NOMO-1 (cell line): ENCODE measurements around the gene VEGFB.
A peak's percentile ranks its signal among the peaks of the same experiment; 100 is the strongest.
"Not testable (repeated sequence)": the region's sequence is repeated elsewhere in the genome, so short reads cannot be mapped to it uniquely, and the experiment has no call there.

Source experiments
- DNase-seq, 2 experiments: peaks; one replicate each; lab custom pipeline; 2025; ENCODE audit not compliant: unreplicated experiment in 2 of 2; lab: John Stamatoyannopoulos, UW

Gene VEGFB

GRCh38 chr11:64245797-64246620 lies 11.6 kb downstream of the VEGFB start:
- peak; percentile 38 to 41 for DNase-seq

- DNase-seq, result not testable (repeated sequence)
These were observed 12.2 kb downstream of the VEGFB start for GRCh38 chr11:64246621-64246870.

GRCh38 chr11:64246871-64247728 lies 12.7 kb downstream of the VEGFB start, which contains the start of gene PPP1R14B:
Gene PPP1R14B (minus strand): TSS chr11:64246943. CDS start chr11:64246673, 270 bp downstream.
- peak; percentile 70 to 92 for DNase-seq

- no peak for DNase-seq
These were observed 13.5 kb downstream of the VEGFB start for GRCh38 chr11:64247729-64248531.

GRCh38 chr11:64248578-64248977 lies 14.2 kb downstream of the VEGFB start:
- DNase-seq, result no peak

- DNase-seq, result no peak
These were observed 14.7 kb downstream of the VEGFB start for GRCh38 chr11:64249038-64249437.

- no peak for DNase-seq
These were observed 15.4 kb downstream of the VEGFB start for GRCh38 chr11:64249563-64250414.

GRCh38 chr11:64250415-64251015 lies 16.1 kb downstream of the VEGFB start:
- no peak for DNase-seq

GRCh38 chr11:64251016-64251752 lies 16.8 kb downstream of the VEGFB start, which contains the start of gene PLCB3:
Gene PLCB3 (plus strand): TSS chr11:64251530. CDS start chr11:64251650, 120 bp downstream.
- DNase-seq, result peak; percentile 47 to 48

- DNase-seq, result no peak
These were observed 17.3 kb downstream of the VEGFB start for GRCh38 chr11:64251753-64252002.

GRCh38 chr11:64252003-64252872 lies 17.9 kb downstream of the VEGFB start:
- no peak for DNase-seq

- no peak for DNase-seq
These were observed 18.7 kb downstream of the VEGFB start for GRCh38 chr11:64253043-64253442.

- no peak for DNase-seq
These were observed 19.1 kb downstream of the VEGFB start for GRCh38 chr11:64253481-64253880.

GRCh38 chr11:64254326-64254725 lies 19.9 kb downstream of the VEGFB start:
- no peak for DNase-seq

- DNase-seq, result no peak
These were observed 21.0 kb downstream of the VEGFB start for GRCh38 chr11:64255135-64256128.

GRCh38 chr11:64256300-64256699 lies 21.9 kb downstream of the VEGFB start:
- DNase-seq, result no peak

GRCh38 chr11:64258356-64258755 lies 24.0 kb downstream of the VEGFB start:
- no peak for DNase-seq
